Measurements from ENCODE around the gene KLF3.
A peak's percentile ranks its signal among the peaks of the same experiment; 100 is the strongest.

KLF3 gene

DNA sequence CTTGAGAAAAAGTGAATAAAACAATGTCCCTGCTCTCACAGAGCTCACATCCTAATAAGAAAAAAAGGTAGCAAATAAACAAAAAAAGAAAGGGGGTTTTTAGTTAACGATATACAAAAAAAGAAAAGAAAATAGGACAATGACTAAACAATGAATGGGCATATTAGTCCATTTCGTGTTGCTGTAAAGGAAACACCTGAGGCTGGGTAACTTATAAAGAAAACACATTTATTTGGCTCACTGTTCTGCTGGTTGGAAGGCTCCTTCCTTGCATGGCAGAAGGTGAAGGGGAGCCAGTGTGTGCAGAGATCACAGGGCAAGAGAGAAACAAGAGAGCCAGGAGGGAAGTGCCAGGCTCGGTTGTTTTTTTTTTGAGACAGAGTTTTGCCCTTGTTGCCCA is 4.7 kb upstream of the KLF3 start:
- no peak for DNase-seq

DNA sequence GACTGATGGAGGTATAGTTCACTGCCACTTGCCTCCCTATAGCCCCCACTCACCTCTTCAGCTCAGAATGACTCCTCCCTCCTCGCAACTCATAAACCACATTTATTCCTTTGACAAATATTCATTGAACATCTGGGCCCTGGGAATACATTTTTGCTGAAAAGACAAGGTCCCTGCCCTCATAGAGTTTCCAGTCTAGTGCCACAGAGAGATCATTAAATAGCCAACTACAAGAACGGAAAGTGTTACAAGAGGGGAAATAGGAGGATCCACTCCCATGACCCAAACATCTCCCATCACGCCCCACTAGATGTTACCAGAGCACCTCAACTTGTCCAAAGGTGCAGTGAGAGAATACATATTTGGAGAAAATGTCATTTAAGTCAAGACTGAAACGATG is 3.2 kb upstream of the KLF3 start:
- DNase-seq: no peak

GRCh38 chr4:38661371-38661770 is 2.6 kb upstream of the KLF3 start:
- DNase-seq: no peak

DNA sequence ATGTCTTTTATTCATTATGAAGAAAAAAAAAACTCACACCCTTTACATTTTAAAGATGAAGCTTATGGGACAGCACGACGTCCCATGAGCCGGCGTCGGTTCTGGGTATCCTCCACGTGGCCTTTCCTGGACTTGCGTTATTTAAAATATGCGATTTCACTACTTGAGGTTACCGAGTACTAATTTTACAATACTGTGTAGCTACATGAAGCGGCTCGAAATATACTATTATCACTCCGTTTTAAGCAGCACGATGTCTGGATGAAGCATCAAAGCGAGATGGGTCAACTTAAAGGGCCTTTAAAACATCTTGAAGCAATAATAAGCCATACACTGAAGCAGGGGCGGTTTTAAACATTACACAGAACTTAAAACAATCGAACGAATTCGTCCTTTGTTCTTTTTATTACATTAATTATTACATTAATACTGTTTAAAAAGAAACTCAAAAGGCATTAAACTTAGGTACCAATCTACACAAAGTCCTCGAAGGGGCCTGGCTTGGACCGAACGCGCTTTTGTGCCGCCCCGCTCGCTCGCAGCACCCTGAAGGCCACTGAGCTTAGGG is 1.4 kb upstream of the KLF3 start:
- DNase-seq: no peak

- peak; percentile 34 for DNase-seq
Observed at GRCh38 chr4:38663090-38663800, 754 bp upstream of the KLF3 start.

DNA sequence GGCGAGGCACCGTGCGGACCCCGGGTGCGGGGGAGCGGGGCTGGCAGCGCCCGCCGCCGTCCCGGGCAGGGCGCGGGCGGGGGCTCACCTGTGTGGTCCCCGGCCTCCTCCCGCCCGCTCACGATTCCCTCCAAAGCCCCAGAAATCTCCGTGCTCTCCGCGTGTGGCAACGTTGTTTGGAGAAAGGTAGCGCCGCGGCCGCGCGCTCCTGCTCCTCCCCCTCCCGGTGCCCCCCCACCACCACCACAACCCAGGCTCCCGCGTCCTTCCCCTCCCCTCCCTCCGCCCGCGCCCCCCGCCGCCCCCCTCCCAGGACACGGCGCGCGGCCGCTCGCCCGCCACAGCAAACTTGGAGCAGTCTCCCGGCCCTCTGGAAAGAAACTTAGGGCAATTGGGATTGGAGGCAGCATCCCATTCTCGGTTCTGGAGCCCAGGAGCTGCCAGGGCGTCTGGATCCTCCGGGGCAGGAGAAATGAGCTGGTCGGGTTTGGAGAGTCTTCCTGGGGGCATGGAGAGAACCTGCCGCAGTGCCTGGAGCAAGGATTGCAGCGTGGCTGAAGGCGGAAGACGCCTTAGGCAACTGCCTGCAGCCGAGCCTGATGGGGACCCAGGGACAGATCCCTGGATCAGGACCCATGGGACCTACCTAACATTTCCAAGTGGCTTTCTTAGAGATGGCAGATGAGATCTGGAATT is 855 bp downstream of the KLF3 start:
- DNase-seq: no peak

DNA sequence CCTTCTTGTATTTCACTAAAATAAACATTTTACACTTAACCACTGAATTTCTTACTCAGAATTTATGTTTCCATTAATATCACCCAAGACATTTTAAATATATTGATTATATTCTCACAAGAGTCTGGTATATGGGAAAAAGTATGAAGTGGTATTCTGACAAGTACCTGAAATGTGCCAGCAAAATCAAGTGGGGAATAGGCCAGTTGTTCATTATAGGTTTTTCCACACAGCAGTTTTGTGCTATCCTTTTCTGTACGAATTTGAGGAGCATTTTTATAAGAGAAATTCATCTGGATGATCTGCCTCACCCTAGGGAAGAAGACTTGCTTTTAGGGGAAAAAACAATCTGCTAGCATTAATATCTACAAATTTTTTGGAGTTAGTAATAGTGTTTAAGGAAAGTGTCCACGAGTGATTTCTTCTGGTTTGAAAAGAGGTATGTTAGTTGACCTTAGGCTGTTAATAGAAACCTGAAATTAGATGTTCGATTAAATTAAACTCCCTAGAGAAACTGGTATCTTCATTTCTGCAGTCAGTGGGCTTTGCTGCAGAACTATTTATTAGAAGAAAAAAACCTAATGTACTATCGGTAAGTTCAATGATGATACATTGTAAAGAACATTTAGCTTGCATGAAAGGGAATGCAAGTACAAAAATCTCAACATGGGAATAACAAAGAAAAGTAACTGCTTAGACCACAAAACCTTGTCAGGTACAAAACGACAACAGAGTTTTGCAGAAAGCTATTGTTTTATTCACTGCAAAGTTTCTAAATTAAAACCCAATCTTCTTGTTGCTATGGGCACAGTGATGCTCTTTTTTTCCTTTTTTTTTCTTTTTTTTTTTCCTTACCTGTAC is 1.8 kb downstream of the KLF3 start:
- DNase-seq: no peak

DNA sequence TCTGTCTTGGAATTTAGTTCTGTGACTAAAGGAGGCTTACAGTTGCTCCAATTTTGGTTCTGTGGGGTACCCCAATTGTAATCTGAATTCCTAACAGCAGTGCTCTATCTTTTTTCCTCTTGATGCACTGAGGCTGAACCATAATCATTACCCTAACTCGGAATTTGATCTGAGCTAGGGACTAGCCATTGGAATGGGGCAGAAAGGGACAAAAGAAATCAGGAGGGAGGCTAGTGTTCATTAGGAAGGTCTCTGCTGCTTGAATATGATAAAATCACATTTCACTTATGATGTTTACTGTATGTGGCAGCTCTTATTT is 2.7 kb downstream of the KLF3 start:
- DNase-seq: no peak

- no peak for DNase-seq
Observed at GRCh38 chr4:38667085-38667893, 3.3 kb downstream of the KLF3 start.

GRCh38 chr4:38668203-38668971 is 4.4 kb downstream of the KLF3 start:
- DNase-seq: no peak

DNA sequence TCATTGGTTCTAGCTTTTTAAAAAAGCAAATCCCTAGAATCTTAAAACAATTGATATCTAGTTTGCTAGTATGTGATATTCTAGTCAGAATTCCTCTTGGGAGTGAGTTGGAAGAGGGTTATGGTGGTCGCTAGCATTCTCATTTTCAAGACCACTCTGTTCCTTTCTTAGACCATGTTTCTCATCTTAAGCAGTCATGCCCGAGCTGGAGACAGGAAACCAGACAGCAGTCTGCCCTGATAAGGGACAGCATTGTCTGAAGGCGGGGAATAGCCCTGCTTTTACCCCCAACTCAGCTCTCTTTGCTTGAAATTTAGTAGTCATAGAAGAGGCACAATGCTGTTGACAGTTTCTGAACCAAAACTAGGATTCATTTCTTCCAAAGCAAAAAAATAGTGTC is 5.2 kb downstream of the KLF3 start:
- DNase-seq: no peak

DNA sequence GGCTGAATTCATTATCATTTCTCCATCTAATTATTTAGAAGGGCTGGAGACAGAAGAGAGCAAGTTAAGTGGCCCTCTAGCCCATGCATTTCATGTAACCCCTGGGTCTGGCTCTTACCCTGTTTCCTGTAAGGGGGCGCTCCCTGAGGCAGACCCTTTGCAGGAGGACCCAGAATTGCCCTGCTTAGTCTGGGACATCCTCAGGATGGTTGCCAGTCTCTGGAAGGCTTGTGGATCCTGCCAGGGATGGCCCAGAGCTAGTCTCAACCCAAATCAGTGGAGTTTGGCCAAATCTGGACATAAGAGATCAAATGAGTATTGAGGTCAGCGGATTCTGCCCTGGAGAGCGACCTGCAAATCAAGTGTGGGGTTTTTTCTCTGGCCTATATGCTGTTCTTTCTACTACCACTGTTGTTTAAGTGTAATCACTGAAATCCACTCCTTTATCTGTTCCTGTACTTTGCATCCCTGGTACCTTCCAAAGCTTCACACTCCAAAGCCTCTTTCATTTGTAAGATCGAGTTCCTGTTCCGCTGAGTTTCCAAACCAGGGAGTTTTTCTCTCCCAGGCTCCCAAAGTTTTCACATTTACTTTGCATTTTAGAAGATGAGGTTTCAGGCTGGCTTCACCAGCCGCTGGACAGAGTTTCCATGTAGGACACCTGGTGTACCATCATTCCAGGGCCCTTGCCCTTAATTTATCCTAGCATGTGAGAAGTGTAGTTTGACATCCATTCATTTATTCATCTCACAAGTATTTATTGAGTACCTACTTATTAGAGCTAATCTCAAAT is 6.3 kb downstream of the KLF3 start:
- no peak for DNase-seq

- DNase-seq: no peak
Observed at GRCh38 chr4:38670939-38671591, 7.1 kb downstream of the KLF3 start.

GRCh38 chr4:38671592-38671940 is 7.6 kb downstream of the KLF3 start:
- DNase-seq: no peak

- no peak for DNase-seq
Observed at GRCh38 chr4:38672074-38672396, 8.0 kb downstream of the KLF3 start.

DNA sequence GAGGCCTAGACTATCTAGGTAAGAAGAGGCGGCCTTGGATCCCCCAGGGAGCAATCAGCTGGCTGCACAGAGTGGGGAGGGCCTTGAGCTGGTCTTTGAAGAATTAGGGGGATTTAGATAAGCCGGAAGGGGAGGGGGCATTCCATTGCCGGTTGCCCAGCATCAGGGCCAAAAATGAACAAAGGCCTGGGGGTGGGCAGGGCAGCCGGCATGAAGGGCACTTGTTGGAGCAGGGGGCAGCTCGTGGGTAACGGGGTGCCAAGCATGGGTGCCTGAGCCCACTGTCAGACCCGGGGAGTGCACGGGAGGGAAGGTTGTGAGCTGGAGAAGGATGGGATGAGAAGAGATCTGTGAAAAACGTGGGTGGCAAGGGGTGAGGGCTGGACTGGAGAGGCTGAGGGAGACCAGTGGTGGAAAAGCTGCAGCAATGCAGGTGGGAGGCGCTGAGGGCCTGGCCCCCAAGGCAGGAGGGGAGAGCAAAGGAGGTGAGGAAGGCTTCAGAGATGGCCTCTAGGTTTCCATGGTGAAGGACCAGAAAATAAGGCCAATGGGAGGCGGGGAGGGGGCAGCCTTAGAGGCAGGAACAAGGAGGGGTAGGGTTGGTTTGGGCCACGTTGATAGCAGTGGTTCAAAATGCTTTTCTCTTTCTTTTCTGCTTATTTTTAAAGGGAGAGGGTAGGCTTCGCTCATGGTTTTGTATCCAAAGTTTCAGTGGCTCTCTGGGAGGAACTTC is 8.6 kb downstream of the KLF3 start:
- no peak for DNase-seq

GRCh38 chr4:38673130-38673978 is 9.4 kb downstream of the KLF3 start:
- DNase-seq: no peak

- DNase-seq: no peak
Observed at GRCh38 chr4:38674258-38675144, 10.5 kb downstream of the KLF3 start.

Data from cortex of kidney (tissue), 1 donor.